BLaER1 treated with 17β-estradiol and CSF1 and Interleukin-3, amounts not matched to agents 10 nM and 100 nM (cell line): ENCODE data around the gene FSHB.

ENCODE experiments used
- H3K27ac ChIP-seq, 11 experiments: shearing (Covaris generic); formaldehyde crosslinking; 2 replicates each; pipeline ENCODE4 v1.8.1; 2022
- H3K27me3 ChIP-seq, 11 experiments: shearing (Covaris generic); formaldehyde crosslinking; 2 replicates each; pipeline ENCODE4 v1.8.1; 2022
- H3K36me3 ChIP-seq, 11 experiments: shearing (Covaris generic); formaldehyde crosslinking; 2 replicates each; pipeline ENCODE4 v1.8.1; 2022
- H3K4me1 ChIP-seq, 10 experiments: shearing (Covaris generic); formaldehyde crosslinking; 2 replicates each; pipeline ENCODE4 v1.8.1; 2022
- H3K4me2 ChIP-seq, 11 experiments: shearing (Covaris generic); formaldehyde crosslinking; 2 replicates each; pipeline ENCODE4 v1.8.1; 2022
- H3K4me3 ChIP-seq, 10 experiments: shearing (Covaris generic); formaldehyde crosslinking; 2 replicates each; pipeline ENCODE4 v1.8.1; 2022
- H3K9ac ChIP-seq, 11 experiments: shearing (Covaris generic); formaldehyde crosslinking; 2 replicates each; pipeline ENCODE4 v1.8.1; 2022
- H3K9me3 ChIP-seq, 11 experiments: shearing (Covaris generic); formaldehyde crosslinking; replicated peaks in 1 of 11; 2 replicates each; pipeline ENCODE4 v1.8.1; 2022
- H4K20me1 ChIP-seq, 11 experiments: shearing (Covaris generic); formaldehyde crosslinking; 2 replicates each; pipeline ENCODE4 v1.8.1; 2022
- Cebpa-rat ChIP-seq, 11 experiments: shearing (Covaris generic); IDR thresholded peaks; 2 replicates each; pipeline ENCODE4 v1.8.1; 2022

FSHB gene

GRCh38 chr11:30216534-30216933, 14.3 kb upstream of the FSHB start:
- Histone ChIP-seq H3K4me2 (no peak overlapping the region), H3K4me3 (no peak overlapping the region), H3K4me1 (peaks cover 0 to 4% (median 0%) of the 10 kb centered on the region in 10 experiments; a peak in 1 of 20 replicates), H3K27ac (no peak overlapping the region), H3K9me3 (no peaks in the 10 kb centered on the region), H3K36me3 (no peaks in the 10 kb centered on the region), H4K20me1 (no peaks in the 10 kb centered on the region), H3K27me3 (no peaks in the 10 kb centered on the region), H3K9ac (no peak overlapping the region)
- TF ChIP-seq Cebpa-rat (IDR thresholded peaks at IDR 0.05) = no peak

GRCh38 chr11:30218278-30218677, 12.5 kb upstream of the FSHB start:
- Histone ChIP-seq H3K9me3 (no peaks in the 10 kb centered on the region), H3K36me3 (no peaks in the 10 kb centered on the region), H3K4me3 (no peak overlapping the region), H3K4me1 (peaks cover 0 to 4% (median 0%) of the 10 kb centered on the region in 10 experiments; a peak in 1 of 20 replicates), H3K27ac (no peak overlapping the region), H3K4me2 (no peak overlapping the region), H3K9ac (no peak overlapping the region), H3K27me3 (no peaks in the 10 kb centered on the region), H4K20me1 (no peaks in the 10 kb centered on the region)
- TF ChIP-seq Cebpa-rat (IDR thresholded peaks at IDR 0.05) = no peak

- Histone ChIP-seq H3K4me3 (no peak overlapping the region), H3K4me1 (no peaks in the 10 kb centered on the region), H3K9me3 (peaks cover 15 to 23% (median 17%) of the 10 kb centered on the region in 11 experiments), H3K36me3 (no peaks in the 10 kb centered on the region), H4K20me1 (no peaks in the 10 kb centered on the region), H3K9ac (no peak overlapping the region), H3K4me2 (no peak overlapping the region), H3K27me3 (no peaks in the 10 kb centered on the region), H3K27ac (no peak overlapping the region)
- TF ChIP-seq Cebpa-rat (IDR thresholded peaks at IDR 0.05) = no peak
Observed at GRCh38 chr11:30225642-30226041, 5.2 kb upstream of the FSHB start.

GRCh38 chr11:30228323-30228884, 2.4 kb upstream of the FSHB start:
- no peak overlapping the region for H3K27ac ChIP-seq
- no peaks in the 10 kb centered on the region for H4K20me1 ChIP-seq
- no peak for TF ChIP-seq Cebpa-rat (IDR thresholded peaks at IDR 0.05)
- H3K9me3 ChIP-seq = peaks cover 15 to 23% (median 17%) of the 10 kb centered on the region in 11 experiments
- no peak overlapping the region for H3K9ac ChIP-seq
- no peaks in the 10 kb centered on the region for H3K27me3 ChIP-seq
- H3K4me3 ChIP-seq = no peak overlapping the region
- H3K4me2 ChIP-seq = no peak overlapping the region
- H3K4me1 ChIP-seq = no peaks in the 10 kb centered on the region
- H3K36me3 ChIP-seq = no peaks in the 10 kb centered on the region

GRCh38 chr11:30239025-30239424, 8.2 kb downstream of the FSHB start:
- Histone ChIP-seq H3K27ac (no peak overlapping the region), H3K27me3 (no peaks in the 10 kb centered on the region), H3K4me1 (peaks cover 0 to 2% (median 0%) of the 10 kb centered on the region in 10 experiments; a peak in 2 of 20 replicates), H3K4me3 (no peak overlapping the region), H4K20me1 (no peaks in the 10 kb centered on the region; a peak in 1 of 22 replicates), H3K9me3 (no peaks in the 10 kb centered on the region), H3K4me2 (no peak overlapping the region), H3K36me3 (no peaks in the 10 kb centered on the region), H3K9ac (no peak overlapping the region)
- TF ChIP-seq Cebpa-rat (IDR thresholded peaks at IDR 0.05) = no peak

GRCh38 chr11:30244265-30244664, 13.5 kb downstream of the FSHB start:
- H3K4me1 ChIP-seq = peaks cover 0 to 6% (median 0%) of the 10 kb centered on the region in 10 experiments; a peak in 2 of 20 replicates
- no peaks in the 10 kb centered on the region for H3K27me3 ChIP-seq
- no peak overlapping the region for H3K4me3 ChIP-seq
- no peak for TF ChIP-seq Cebpa-rat (IDR thresholded peaks at IDR 0.05)
- no peak overlapping the region for H3K4me2 ChIP-seq
- no peaks in the 10 kb centered on the region for H3K9me3 ChIP-seq
- no peak overlapping the region for H3K27ac ChIP-seq
- no peak overlapping the region for H3K9ac ChIP-seq
- H3K36me3 ChIP-seq = no peaks in the 10 kb centered on the region
- H4K20me1 ChIP-seq = no peaks in the 10 kb centered on the region; a peak in 1 of 22 replicates

GRCh38 chr11:30245621-30246020, 14.8 kb downstream of the FSHB start:
- no peak for TF ChIP-seq Cebpa-rat (IDR thresholded peaks at IDR 0.05)
- Histone ChIP-seq H3K4me1 (peaks cover 0 to 6% (median 0%) of the 10 kb centered on the region in 10 experiments; a peak in 2 of 20 replicates), H3K9ac (no peak overlapping the region), H3K4me2 (no peak overlapping the region), H3K4me3 (no peak overlapping the region), H3K27me3 (no peaks in the 10 kb centered on the region), H3K27ac (no peak overlapping the region), H4K20me1 (no peaks in the 10 kb centered on the region; a peak in 1 of 22 replicates), H3K36me3 (no peaks in the 10 kb centered on the region), H3K9me3 (no peaks in the 10 kb centered on the region)

- H3K27ac ChIP-seq = no peak overlapping the region
- H4K20me1 ChIP-seq = no peaks in the 10 kb centered on the region
- TF ChIP-seq Cebpa-rat (IDR thresholded peaks at IDR 0.05) = no peak
- H3K9me3 ChIP-seq = no peaks in the 10 kb centered on the region
- no peaks in the 10 kb centered on the region for H3K36me3 ChIP-seq
- H3K4me1 ChIP-seq = no peaks in the 10 kb centered on the region
- no peak overlapping the region for H3K9ac ChIP-seq
- H3K4me2 ChIP-seq = no peak overlapping the region
- H3K27me3 ChIP-seq = no peaks in the 10 kb centered on the region
- no peak overlapping the region for H3K4me3 ChIP-seq
Observed at GRCh38 chr11:30254307-30255298, 23.8 kb downstream of the FSHB start.

- H3K9ac ChIP-seq = no peak overlapping the region
- no peak overlapping the region for H3K4me3 ChIP-seq
- H3K36me3 ChIP-seq = no peaks in the 10 kb centered on the region
- H3K4me1 ChIP-seq = no peaks in the 10 kb centered on the region
- H3K9me3 ChIP-seq = no peaks in the 10 kb centered on the region
- no peak overlapping the region for H3K27ac ChIP-seq
- no peak for TF ChIP-seq Cebpa-rat (IDR thresholded peaks at IDR 0.05)
- H3K27me3 ChIP-seq = no peaks in the 10 kb centered on the region
- no peaks in the 10 kb centered on the region for H4K20me1 ChIP-seq
- H3K4me2 ChIP-seq = no peak overlapping the region
Observed at GRCh38 chr11:30255637-30256036, 24.8 kb downstream of the FSHB start.
